LNCAP (cell line): Measurements from ENCODE around the gene DCDC1.

ENCODE experiments used
- TF ChIP-seq, protein P1 (sequence below): fragments of 450-650 bp; IDR thresholded peaks from 2 replicates; pipeline ENCODE4 v1.5.1; 2017; ENCODE audit warnings: mild to moderate bottlenecking

The DCDC1 gene

DNA sequence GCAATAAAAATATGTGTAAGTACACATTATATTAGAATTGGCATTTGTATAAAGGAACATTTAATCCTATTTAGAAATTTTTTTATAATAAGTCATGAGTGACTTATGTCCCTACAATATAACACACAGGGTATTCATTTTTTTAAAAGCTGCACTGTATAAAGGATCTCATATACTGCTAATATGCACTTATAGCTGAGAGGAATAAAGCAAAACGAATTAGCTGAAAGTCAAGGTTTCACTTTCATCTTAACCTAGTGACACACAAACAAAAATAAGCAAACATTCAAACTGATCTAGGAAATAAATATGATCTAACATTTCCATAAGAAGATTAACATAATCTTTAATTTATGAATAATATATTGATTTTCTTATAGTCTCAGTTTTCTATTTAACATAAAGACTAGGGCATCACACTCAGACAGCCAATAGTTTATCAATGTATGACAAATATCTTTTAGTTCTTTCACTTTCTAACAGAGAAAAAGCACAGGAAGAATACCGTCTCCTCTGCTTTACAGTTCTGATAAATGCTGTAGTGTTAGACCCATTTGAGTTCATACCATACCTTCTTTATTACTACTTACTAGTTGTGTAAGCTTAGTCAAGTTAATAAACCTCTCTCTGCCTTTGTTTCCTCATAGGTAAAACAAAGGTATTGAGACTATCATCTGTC lies 42.9 kb downstream of the DCDC1 start:
- TF ChIP-seq, protein P1, sequence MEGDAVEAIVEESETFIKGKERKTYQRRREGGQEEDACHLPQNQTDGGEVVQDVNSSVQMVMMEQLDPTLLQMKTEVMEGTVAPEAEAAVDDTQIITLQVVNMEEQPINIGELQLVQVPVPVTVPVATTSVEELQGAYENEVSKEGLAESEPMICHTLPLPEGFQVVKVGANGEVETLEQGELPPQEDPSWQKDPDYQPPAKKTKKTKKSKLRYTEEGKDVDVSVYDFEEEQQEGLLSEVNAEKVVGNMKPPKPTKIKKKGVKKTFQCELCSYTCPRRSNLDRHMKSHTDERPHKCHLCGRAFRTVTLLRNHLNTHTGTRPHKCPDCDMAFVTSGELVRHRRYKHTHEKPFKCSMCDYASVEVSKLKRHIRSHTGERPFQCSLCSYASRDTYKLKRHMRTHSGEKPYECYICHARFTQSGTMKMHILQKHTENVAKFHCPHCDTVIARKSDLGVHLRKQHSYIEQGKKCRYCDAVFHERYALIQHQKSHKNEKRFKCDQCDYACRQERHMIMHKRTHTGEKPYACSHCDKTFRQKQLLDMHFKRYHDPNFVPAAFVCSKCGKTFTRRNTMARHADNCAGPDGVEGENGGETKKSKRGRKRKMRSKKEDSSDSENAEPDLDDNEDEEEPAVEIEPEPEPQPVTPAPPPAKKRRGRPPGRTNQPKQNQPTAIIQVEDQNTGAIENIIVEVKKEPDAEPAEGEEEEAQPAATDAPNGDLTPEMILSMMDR, result no peak

DNA sequence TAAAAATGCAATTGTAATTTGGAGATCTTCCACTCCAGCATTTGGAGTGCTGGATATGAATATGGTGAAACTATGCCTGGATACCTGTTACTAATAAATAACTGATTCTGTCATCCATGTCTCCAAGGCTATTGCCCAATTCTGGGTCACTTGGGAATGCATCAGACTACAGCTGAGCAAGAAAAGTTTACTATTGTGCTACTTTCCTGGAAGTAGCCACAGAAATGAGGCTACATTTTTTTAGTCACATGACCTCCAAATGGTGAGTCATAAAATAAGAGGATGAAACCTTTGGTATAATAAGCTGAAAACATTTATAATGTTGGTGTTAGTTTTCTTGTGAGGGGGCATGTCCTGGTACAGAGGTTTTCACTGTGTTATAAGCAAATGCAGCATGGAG lies 44.4 kb downstream of the DCDC1 start:
- TF ChIP-seq, protein P1, result no peak

DNA sequence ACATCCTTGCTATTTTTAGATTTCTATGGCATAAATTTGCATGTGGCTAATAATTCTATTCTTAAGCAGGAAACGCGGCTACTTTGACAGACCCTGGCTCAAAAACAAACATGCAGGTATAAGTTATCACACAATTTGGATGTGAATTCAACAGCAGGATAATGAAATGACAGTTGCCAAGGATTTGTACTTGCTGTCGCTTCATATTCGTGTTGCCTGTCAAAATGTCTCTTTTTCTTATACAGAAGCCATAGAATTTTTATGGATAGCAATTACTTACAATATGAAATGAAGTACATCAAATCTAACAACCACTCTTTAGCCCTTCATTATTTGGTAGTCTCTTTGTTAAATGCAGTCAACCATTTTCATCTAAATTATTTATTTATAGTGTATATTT lies 46.4 kb downstream of the DCDC1 start:
- TF ChIP-seq, protein P1, result no peak

DNA sequence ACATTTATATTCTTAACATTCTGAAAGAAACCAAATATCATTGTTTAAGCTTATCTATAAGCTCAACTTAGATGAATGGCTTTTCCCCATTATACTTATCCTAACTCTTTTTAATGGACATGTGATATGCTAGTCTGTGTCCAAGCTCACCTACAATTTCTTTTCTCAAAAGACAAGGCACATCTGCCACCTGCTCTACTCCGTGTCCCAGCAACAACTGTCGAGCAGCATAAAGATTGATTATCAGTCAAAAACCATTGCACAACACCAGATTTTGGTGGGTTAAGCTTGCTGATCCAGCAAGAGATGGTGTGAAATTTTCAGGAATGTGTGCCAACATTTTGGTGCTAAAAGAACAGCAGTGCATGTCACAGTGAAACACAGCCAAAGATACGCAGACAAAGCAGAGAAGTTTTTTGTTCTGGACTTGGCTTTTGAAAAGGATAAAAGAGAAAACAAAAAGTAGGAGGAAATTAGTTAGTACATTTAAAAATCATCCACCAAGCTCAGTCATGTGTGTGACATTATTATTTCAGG lies 65.8 kb downstream of the DCDC1 start:
- TF ChIP-seq, protein P1, result no peak

DNA sequence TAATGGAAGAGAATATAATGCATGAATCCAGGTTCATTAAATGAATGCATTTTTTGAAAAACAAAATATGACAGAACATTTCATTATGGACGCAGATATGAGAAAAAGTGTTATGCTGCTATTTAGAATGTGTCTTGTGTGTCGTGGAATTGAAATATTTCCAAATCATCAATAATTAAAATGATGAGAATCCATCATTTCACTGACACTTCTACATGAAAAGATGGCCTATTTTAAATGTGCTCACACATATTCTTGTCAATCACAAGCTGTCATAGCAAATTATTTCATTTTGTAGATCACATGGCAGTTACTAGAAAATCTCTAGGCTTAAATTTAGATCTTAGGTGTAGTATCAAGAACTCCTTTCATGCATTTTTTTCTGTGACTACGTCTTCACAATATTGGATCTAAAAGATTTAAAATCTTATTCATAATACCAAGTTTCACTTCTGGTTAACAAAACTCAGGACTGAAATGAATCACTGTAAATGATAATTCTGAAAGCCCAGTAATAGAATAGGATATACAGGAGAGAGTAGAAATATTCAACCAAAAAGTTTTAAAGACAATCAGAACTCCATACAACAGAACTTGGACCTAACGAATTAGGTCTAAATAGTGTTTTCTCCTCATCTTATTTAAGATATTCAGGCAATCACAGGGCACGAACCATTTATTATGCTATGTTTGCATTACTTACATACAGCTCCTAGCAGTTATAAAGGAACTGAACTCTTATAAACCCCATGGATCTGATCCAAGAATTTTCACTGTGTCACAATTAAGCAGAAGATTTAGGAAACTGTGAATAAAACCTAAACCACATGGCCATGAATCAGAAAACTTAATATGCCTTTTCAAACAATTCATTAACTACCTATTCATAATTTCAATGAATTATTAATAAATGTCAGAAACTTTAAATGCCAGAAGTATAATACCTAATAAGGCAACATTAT lies 67.7 kb downstream of the DCDC1 start:
- TF ChIP-seq, protein P1, result no peak

DNA sequence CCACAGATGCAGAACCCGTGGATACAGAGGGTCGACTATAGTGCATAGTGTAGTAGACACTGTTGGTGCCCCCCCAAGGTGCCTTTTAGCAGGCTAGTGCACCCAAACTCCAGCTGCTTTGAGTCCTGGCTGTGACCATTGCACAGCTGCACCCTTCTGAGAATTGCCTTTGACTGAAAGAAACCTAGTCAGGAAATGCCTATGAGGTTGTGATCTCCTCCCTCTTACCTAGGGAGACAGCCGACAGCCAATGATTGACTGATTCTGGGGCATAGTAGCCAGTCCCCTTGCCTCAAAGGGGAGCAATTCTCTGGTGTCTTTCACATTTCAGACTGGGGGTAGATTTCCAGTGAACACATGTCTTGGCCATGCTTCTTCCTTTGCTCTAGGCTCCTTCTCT lies 74.2 kb downstream of the DCDC1 start:
- TF ChIP-seq, protein P1, result no peak

DNA sequence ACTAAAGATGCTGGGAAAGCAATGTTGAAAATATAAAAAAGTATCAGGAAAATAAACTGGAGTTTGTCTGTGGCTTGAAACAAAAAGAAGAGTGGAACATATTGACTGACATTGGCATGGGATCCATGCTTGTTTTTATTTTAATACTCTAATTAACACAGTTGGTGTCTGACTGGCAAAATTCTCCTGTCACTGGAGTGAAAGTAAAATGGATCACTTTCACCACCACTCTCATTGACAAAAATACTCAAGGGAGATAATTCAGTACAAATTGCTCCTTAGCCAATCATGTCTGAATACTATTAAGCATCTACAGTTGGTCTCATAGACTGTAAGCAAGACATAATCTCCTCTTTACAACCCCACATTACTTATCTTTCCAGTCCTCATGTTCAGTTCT lies 101.8 kb downstream of the DCDC1 start:
- TF ChIP-seq, protein P1, result no peak
